Neuronal stem cell (in vitro differentiated cells): ENCODE data around the gene DGKD.

ENCODE experiments used
- DNase-seq: peaks from one replicate; pipeline ENCODE4 v3.0.0-alpha.2; 2013; ENCODE audit warnings: low spot score
- H2AFZ ChIP-seq: one replicate; pipeline ENCODE4 v1.6.1; 2013; ENCODE audit warnings: mild to moderate bottlenecking, low read length, inconsistent platforms
- H2AK5ac ChIP-seq: 2 replicates; pipeline ENCODE4 v1.6.1; 2013; ENCODE audit warnings: low read depth, mild to moderate bottlenecking, inconsistent platforms, low read length, moderate library complexity, mixed read lengths
- H2BK120ac ChIP-seq: 2 replicates; pipeline ENCODE4 v1.6.1; 2013; ENCODE audit warnings: low read depth, mild to moderate bottlenecking, inconsistent platforms, low read length, moderate library complexity, mixed read lengths
- H2BK12ac ChIP-seq: one replicate; pipeline ENCODE4 v1.6.1; 2013; ENCODE audit warnings: low read length, inconsistent platforms
- H2BK15ac ChIP-seq: 2 replicates; pipeline ENCODE4 v1.6.1; 2013; ENCODE audit warnings: mild to moderate bottlenecking, low read length, inconsistent platforms, mixed read lengths
- H2BK5ac ChIP-seq: one replicate; pipeline ENCODE4 v1.6.1; 2013; ENCODE audit warnings: inconsistent platforms, mild to moderate bottlenecking, low read length, moderate library complexity
- H3K14ac ChIP-seq: one replicate; pipeline ENCODE4 v1.6.1; 2013; ENCODE audit warnings: low read length, inconsistent platforms
- H3K18ac ChIP-seq: 2 replicates; pipeline ENCODE4 v1.6.1; 2013; ENCODE audit warnings: low read length, inconsistent platforms
- H3K23ac ChIP-seq: 2 replicates; pipeline ENCODE4 v1.6.1; 2013; ENCODE audit warnings: low read depth, mild to moderate bottlenecking, mixed read lengths, low read length, inconsistent platforms; ENCODE audit not compliant: poor library complexity
- H3K27ac ChIP-seq: replicated peaks from 3 replicates; pipeline ENCODE4 v1.5.1; 2013; ENCODE audit warnings: low read length, inconsistent platforms
- H3K27me3 ChIP-seq, 3 experiments: 2 replicates each; pipeline ENCODE4 v1.6.1; 2013; ENCODE audit warnings: low read length in 3 of 3, mild to moderate bottlenecking in 2 of 3, inconsistent platforms in 1 of 3, low read depth in 1 of 3, mixed read lengths in 1 of 3, moderate library complexity in 1 of 3; ENCODE audit not compliant: control insufficient read depth in 3 of 3, insufficient read depth in 3 of 3
- H3K36me3 ChIP-seq, 2 donors: replicated peaks in 1 of 2; 2 replicates each; pipeline ENCODE4 v1.6.1; 2013; ENCODE audit warnings: low read length in 2 of 2; ENCODE audit not compliant: control insufficient read depth in 2 of 2, insufficient read depth in 2 of 2
- H3K4ac ChIP-seq: 2 replicates; pipeline ENCODE4 v1.6.1; 2013; ENCODE audit warnings: inconsistent platforms, mild to moderate bottlenecking, low read length, moderate library complexity
- H3K4me1 ChIP-seq, 2 donors: 1 replicate in 1 of 2; 2 replicates in 1 of 2; pipeline ENCODE4 v1.6.1; 2013; ENCODE audit warnings: low read length in 2 of 2, low read depth in 1 of 2; ENCODE audit not compliant: control insufficient read depth in 2 of 2, insufficient read depth in 1 of 2
- H3K4me2 ChIP-seq: one replicate; pipeline ENCODE4 v1.6.1; 2013; ENCODE audit warnings: mild to moderate bottlenecking, low read length, inconsistent platforms; ENCODE audit not compliant: insufficient read depth, poor library complexity, severe bottlenecking
- H3K4me3 ChIP-seq, 2 donors: 2 replicates each; pipeline ENCODE4 v1.5.1; 2013; ENCODE audit warnings: low read length in 2 of 2, mild to moderate bottlenecking in 2 of 2, inconsistent platforms in 1 of 2, moderate library complexity in 1 of 2
- H3K79me1 ChIP-seq: one replicate; pipeline ENCODE4 v1.6.1; 2013; ENCODE audit warnings: low read depth, mild to moderate bottlenecking, inconsistent platforms, low read length, moderate library complexity
- H3K9ac ChIP-seq: one replicate; pipeline ENCODE4 v1.6.1; 2013; ENCODE audit warnings: mild to moderate bottlenecking, low read depth, low read length, inconsistent platforms; ENCODE audit not compliant: poor library complexity
- H3K9me3 ChIP-seq, 2 donors: replicated peaks in 1 of 2; 2 replicates each; pipeline versions ENCODE3 to v1.6.1; 2013; ENCODE audit warnings: low read length in 2 of 2, mild to moderate bottlenecking in 2 of 2, inconsistent platforms in 1 of 2, low read depth in 1 of 2, mixed read lengths in 1 of 2, moderate library complexity in 1 of 2; ENCODE audit not compliant: control insufficient read depth in 2 of 2, insufficient read depth in 1 of 2
- H4K8ac ChIP-seq: one replicate; pipeline ENCODE4 v1.6.1; 2013; ENCODE audit warnings: low read depth, mild to moderate bottlenecking, inconsistent platforms, low read length, moderate library complexity
- H4K91ac ChIP-seq: one replicate; pipeline ENCODE4 v1.6.1; 2013; ENCODE audit warnings: low read length, low read depth, mild to moderate bottlenecking, inconsistent platforms; ENCODE audit not compliant: poor library complexity
- WGBS, 2 donors: extraction: QIAGEN DNeasy Blood & Tissue Kit; methylation state at CpG; one replicate each; pipeline ENCODE4 v1.1.7; 2013; ENCODE audit warnings: missing lambda C conversion rate in 2 of 2, mixed read lengths in 1 of 2; ENCODE audit not compliant: insufficient read length in 2 of 2, insufficient replicate concordance in 1 of 2; ENCODE audit errors: extremely low coverage in 2 of 2; 5-methylcytosine and 5-hydroxymethylcytosine counted together

The DGKD gene

DNA sequence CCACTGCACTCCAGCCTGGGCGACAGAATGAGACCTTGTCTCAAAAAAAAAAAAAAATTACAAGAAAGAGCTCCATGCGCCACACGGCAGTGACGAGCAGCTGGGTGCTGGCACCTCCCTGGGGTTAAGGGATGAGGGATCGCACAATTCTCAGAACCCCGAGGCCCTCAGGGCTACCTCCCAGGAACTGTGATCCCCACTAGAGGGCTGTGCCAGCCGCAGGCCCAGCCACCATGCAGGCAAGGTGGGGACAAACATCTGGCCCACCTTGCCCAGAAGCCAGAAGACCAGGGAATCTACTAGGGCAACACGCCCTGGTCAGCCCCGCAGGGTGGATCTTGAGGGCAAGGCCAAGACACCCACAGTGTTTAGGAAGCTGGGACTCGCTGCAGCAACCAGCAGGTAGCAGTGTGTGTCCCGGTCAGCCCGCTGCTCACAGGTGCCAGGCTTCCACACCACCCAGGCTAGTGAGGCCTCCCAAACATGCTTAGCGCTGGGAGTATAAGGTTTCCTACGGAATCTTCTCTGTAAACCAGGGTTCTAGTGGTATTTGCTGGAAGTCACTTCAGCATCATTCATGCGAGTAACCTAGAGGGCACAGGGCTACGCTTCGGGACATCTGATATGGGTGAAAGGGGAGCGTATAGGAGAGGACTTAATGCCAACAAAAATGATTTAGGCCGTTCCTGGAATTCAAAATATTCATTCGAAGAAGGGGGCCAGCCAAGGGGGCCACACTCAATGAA lies 39.9 kb upstream of the DGKD start:
- no peaks in the 10 kb centered on the region for H3K9me3 ChIP-seq
- no peak overlapping the region for H3K27ac ChIP-seq
- WGBS, 2 donors: no CpG with 5 or more reads among the region's 20 CpGs
- no peaks in the 10 kb centered on the region for H3K36me3 ChIP-seq
- no peaks in the 10 kb centered on the region for H3K4me1 ChIP-seq
- H3K27me3 ChIP-seq: peaks cover 0 to 58% (median 0%) of the 10 kb centered on the region in 3 experiments
- peak overlapping the region; percentile 70 for H3K4ac ChIP-seq
- H2BK5ac ChIP-seq: no peak overlapping the region
- H2BK120ac ChIP-seq: no peak overlapping the region
- no peak overlapping the region for H2AFZ ChIP-seq
- no peak for DNase-seq
- H3K79me1 ChIP-seq: no peaks in the 10 kb centered on the region
- no peak overlapping the region for H4K91ac ChIP-seq
- H3K18ac ChIP-seq: peak overlapping the region; percentile 81
- H4K8ac ChIP-seq: no peak overlapping the region
- H3K14ac ChIP-seq: peak overlapping the region; percentile 6
- peak overlapping the region; percentile 81 for H2BK12ac ChIP-seq
- peak overlapping the region; percentile 35 for H2AK5ac ChIP-seq
- H2BK15ac ChIP-seq: peak overlapping the region; percentile 31
- H3K4me2 ChIP-seq: no peak overlapping the region
- H3K23ac ChIP-seq: peak overlapping the region; percentile 37
- no peak overlapping the region for H3K4me3 ChIP-seq
- no peak overlapping the region for H3K9ac ChIP-seq

- Histone ChIP-seq H2AK5ac (no peak overlapping the region), H2AFZ (no peak overlapping the region), H4K91ac (no peak overlapping the region), H3K14ac (no peak overlapping the region), H3K27ac (no peak overlapping the region), H3K9me3 (no peaks in the 10 kb centered on the region), H2BK120ac (no peak overlapping the region), H3K9ac (no peak overlapping the region), H3K36me3 (no peaks in the 10 kb centered on the region), H3K4me1 (no peaks in the 10 kb centered on the region), H4K8ac (no peak overlapping the region), H3K18ac (no peak overlapping the region), H3K23ac (no peak overlapping the region), H3K4me3 (no peak overlapping the region), H2BK12ac (no peak overlapping the region), H3K4me2 (no peak overlapping the region), H3K27me3 (peaks cover 0 to 65% (median 0%) of the 10 kb centered on the region in 3 experiments), H3K4ac (no peak overlapping the region), H2BK15ac (no peak overlapping the region), H2BK5ac (no peak overlapping the region), H3K79me1 (no peaks in the 10 kb centered on the region)
- no peak for DNase-seq
- WGBS, 2 donors: 100% methylated on average over 1 of the region's 7 CpGs; no CpG with 5 or more reads in 1 of the 2 donors
These were observed 36.9 kb upstream of the DGKD start for GRCh38 chr2:233317196-233317943.

DNA sequence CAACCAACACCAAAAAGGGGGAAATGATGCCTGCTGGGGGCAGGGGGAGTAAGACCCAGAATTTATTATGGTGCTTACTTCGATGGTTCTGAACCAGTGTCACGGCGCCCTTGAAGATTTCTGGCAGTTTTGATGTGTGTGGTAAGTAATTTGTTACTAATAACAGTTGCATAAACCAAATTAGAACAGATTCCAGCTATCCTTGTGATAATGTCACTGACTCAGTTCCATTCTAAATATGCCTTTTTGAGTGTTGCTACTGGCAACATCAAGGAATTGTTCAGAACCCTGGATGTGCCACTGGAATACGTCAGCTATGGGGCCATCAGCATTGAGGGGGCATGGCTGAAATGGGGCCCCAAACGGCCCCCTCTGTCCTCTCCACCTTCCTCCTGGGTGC lies 35.0 kb upstream of the DGKD start:
- no CpG with 5 or more reads among the region's 5 CpGs for WGBS, 2 donors
- no peak overlapping the region for H3K23ac ChIP-seq

DNA sequence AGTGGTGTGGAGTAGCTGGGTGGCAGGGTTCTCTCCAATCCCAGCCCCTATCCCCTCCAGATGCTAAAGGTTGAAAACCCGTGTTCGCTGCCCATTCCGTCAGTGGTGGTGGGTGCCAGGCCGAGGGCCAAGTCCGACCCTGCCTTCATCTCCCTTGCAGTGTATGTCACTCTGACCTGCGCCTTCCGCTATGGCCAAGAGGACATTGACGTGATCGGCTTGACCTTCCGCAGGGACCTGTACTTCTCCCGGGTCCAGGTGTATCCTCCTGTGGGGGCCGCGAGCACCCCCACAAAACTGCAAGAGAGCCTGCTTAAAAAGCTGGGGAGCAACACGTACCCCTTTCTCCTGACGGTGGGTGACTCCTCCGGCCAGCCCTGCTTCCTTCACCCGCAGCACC lies 33.8 kb upstream of the DGKD start:
- Histone ChIP-seq H2BK5ac (no peak overlapping the region), H3K9me3 (no peaks in the 10 kb centered on the region), H2BK120ac (no peak overlapping the region), H3K14ac (no peak overlapping the region), H3K4me1 (no peaks in the 10 kb centered on the region), H2BK15ac (no peak overlapping the region), H3K36me3 (no peaks in the 10 kb centered on the region), H3K4ac (no peak overlapping the region), H3K18ac (no peak overlapping the region), H3K9ac (no peak overlapping the region), H2BK12ac (no peak overlapping the region), H2AFZ (no peak overlapping the region), H3K23ac (no peak overlapping the region), H4K8ac (no peak overlapping the region), H3K4me2 (no peak overlapping the region), H2AK5ac (no peak overlapping the region), H3K27ac (no peak overlapping the region), H4K91ac (no peak overlapping the region), H3K79me1 (no peaks in the 10 kb centered on the region), H3K4me3 (no peak overlapping the region), H3K27me3 (peaks cover 0 to 72% (median 0%) of the 10 kb centered on the region in 3 experiments)
- DNase-seq: no peak
- no CpG with 5 or more reads among the region's 17 CpGs for WGBS, 2 donors

More for the DNA sequence above, 35.0 kb upstream of the DGKD start:
- Histone ChIP-seq H2BK15ac (no peak overlapping the region), H3K9me3 (no peaks in the 10 kb centered on the region), H4K8ac (no peak overlapping the region), H2AFZ (no peak overlapping the region), H3K27me3 (peaks cover 0 to 68% (median 0%) of the 10 kb centered on the region in 3 experiments), H3K4ac (no peak overlapping the region), H3K79me1 (no peaks in the 10 kb centered on the region), H3K4me3 (no peak overlapping the region), H2BK12ac (no peak overlapping the region), H3K14ac (no peak overlapping the region), H2AK5ac (no peak overlapping the region), H2BK120ac (no peak overlapping the region), H3K18ac (no peak overlapping the region), H3K4me2 (no peak overlapping the region), H3K9ac (no peak overlapping the region), H3K4me1 (no peaks in the 10 kb centered on the region), H3K27ac (no peak overlapping the region), H2BK5ac (no peak overlapping the region), H3K36me3 (no peaks in the 10 kb centered on the region), H4K91ac (no peak overlapping the region)
- no peak for DNase-seq
